DND-41 (cell line): ENCODE results near the gene CIROP.

Experiments
- ATAC-seq: fragments of 200-7000 bp; cut with Tn5 transposase; 3 replicates; pipeline ENCODE4 v1.9.1; 2021; ENCODE audit warnings: low read depth; ENCODE audit not compliant: insufficient read depth
- DNase-seq: peaks from one replicate; pipeline ENCODE4 v3.0.0-alpha.2; 2020
- H2AFZ ChIP-seq: 2 replicates; pipeline ENCODE4 v1.6.0; 2012; ENCODE audit warnings: low read depth, low read length
- H3K27ac ChIP-seq: 2 replicates; pipeline ENCODE4 v1.5.1; 2012; ENCODE audit warnings: low read length, inconsistent platforms
- H3K27me3 ChIP-seq: fragments of 200-600 bp; sonication (generic); 2 replicates; pipeline ENCODE4 v1.6.0; 2012; ENCODE audit warnings: low read length, mild to moderate bottlenecking, inconsistent platforms; ENCODE audit not compliant: insufficient read depth, poor library complexity
- H3K36me3 ChIP-seq: 2 replicates; pipeline ENCODE4 v1.5.1; 2012; ENCODE audit warnings: low read length, inconsistent platforms; ENCODE audit not compliant: insufficient read depth
- H3K4me1 ChIP-seq: 2 replicates; pipeline ENCODE4 v1.5.1; 2012; ENCODE audit warnings: mild to moderate bottlenecking, low read length; ENCODE audit not compliant: insufficient read depth
- H3K4me2 ChIP-seq: 2 replicates; pipeline ENCODE4 v1.6.0; 2012; ENCODE audit warnings: mild to moderate bottlenecking, moderate library complexity, low read length, inconsistent platforms; ENCODE audit not compliant: insufficient read depth
- H3K4me3 ChIP-seq, 2 experiments: fragments of 200-600 bp in 1 of 2; shearing (Covaris generic) in 1 of 2; 2 replicates each; pipeline ENCODE4 v1.5.1; 2012 to 2016; ENCODE audit warnings: inconsistent platforms in 2 of 2, low read length in 2 of 2, mild to moderate bottlenecking in 2 of 2, low read depth in 1 of 2, moderate library complexity in 1 of 2
- H3K79me2 ChIP-seq: 2 replicates; pipeline ENCODE4 v1.6.0; 2012; ENCODE audit warnings: low read length, inconsistent platforms; ENCODE audit not compliant: insufficient read depth
- H3K9ac ChIP-seq: 2 replicates; pipeline ENCODE4 v1.6.0; 2012; ENCODE audit warnings: low read depth, mild to moderate bottlenecking, inconsistent platforms, low read length, moderate library complexity
- H3K9me3 ChIP-seq: 2 replicates; pipeline ENCODE4 v1.5.1; 2012; ENCODE audit warnings: low read length, moderate library complexity, mild to moderate bottlenecking, inconsistent platforms; ENCODE audit not compliant: insufficient read depth, severe bottlenecking
- H4K20me1 ChIP-seq: 2 replicates; pipeline ENCODE4 v1.6.0; 2012; ENCODE audit warnings: low read length; ENCODE audit not compliant: insufficient read depth
- EZH2 ChIP-seq: IDR thresholded peaks from 3 replicates; pipeline ENCODE4 v1.6.1; 2012; ENCODE audit warnings: borderline replicate concordance, low read depth, mild to moderate bottlenecking, moderate library complexity, low read length, inconsistent platforms; ENCODE audit not compliant: severe bottlenecking
- TF ChIP-seq, protein P1 (sequence below): IDR thresholded peaks from 2 replicates; pipeline ENCODE4 v1.5.1; 2012; ENCODE audit warnings: borderline replicate concordance, low read length, moderate library complexity, mild to moderate bottlenecking; ENCODE audit not compliant: poor library complexity, severe bottlenecking; ENCODE audit errors: extremely low read depth

The CIROP gene

DNA sequence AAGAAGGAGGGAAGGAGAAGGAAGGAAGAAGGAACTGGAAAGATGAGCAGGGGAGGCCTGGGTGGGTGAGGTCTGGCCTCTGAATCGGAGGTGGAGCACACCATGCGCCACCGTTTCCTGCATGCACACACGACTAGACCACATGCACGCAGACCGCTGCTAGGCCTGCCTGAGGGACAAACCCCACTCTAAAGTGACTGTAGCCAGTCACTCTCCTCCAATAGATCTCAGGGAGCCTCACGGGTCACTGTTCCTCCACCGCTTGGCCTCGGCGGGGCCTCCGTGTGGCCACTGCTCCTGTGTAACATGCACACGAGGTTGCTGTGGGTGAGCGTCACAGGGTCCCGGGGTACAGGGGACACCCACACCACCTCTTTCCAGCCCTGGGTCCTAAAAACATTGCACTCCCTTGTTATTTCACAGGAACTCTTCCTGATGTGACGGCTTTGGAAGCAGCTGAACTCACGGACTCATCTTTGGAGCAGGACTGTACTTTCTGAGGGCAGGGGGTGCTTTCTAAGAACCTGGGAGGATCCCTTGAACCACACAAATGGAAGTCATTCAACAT lies 31.9 kb upstream of the CIROP start:
- no peak for TF ChIP-seq EZH2
- TF ChIP-seq, protein P1, sequence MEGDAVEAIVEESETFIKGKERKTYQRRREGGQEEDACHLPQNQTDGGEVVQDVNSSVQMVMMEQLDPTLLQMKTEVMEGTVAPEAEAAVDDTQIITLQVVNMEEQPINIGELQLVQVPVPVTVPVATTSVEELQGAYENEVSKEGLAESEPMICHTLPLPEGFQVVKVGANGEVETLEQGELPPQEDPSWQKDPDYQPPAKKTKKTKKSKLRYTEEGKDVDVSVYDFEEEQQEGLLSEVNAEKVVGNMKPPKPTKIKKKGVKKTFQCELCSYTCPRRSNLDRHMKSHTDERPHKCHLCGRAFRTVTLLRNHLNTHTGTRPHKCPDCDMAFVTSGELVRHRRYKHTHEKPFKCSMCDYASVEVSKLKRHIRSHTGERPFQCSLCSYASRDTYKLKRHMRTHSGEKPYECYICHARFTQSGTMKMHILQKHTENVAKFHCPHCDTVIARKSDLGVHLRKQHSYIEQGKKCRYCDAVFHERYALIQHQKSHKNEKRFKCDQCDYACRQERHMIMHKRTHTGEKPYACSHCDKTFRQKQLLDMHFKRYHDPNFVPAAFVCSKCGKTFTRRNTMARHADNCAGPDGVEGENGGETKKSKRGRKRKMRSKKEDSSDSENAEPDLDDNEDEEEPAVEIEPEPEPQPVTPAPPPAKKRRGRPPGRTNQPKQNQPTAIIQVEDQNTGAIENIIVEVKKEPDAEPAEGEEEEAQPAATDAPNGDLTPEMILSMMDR, result no peak
- DNase-seq (no peak), ATAC-seq (no peak)
- no peaks in the 10 kb centered on the region for H3K4me1 ChIP-seq
- no peak overlapping the region for H2AFZ ChIP-seq
- H3K4me3 ChIP-seq, result no peak overlapping the region
- peaks cover 2% of the 10 kb centered on the region; the same call in 1 of the 2 replicates for H4K20me1 ChIP-seq
- no peak overlapping the region for H3K4me2 ChIP-seq
- no peaks in the 10 kb centered on the region for H3K9me3 ChIP-seq
- H3K36me3 ChIP-seq, result no peaks in the 10 kb centered on the region
- H3K9ac ChIP-seq, result no peak overlapping the region
- H3K27ac ChIP-seq, result no peak overlapping the region
- H3K27me3 ChIP-seq, result peaks cover 37% of the 10 kb centered on the region
- H3K79me2 ChIP-seq, result no peaks in the 10 kb centered on the region

DNA sequence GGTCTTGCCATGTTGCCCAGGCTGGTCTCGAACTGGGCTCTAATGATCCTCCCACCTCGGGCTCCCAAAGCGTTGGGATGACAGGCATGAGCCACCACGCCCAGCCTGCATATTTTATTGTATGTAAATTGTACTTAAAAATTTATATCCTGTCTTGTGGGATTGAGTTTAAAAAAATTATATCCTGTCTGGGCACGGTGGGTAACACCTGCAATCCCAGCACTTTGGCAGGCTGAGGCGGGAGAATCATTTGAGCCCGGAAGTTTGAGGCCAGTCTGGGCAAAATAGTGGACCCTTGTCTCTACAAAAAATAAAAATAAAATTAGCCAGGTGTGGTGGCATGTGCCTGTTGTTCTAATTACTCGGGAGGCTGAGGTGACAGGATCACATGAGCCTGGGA lies 28.2 kb upstream of the CIROP start:
- Histone ChIP-seq H3K9ac (no peak overlapping the region), H3K4me3 (no peak overlapping the region), H3K27ac (no peak overlapping the region), H3K79me2 (no peaks in the 10 kb centered on the region), H4K20me1 (no peaks in the 10 kb centered on the region), H3K27me3 (peaks cover 32% of the 10 kb centered on the region), H2AFZ (no peak overlapping the region), H3K36me3 (no peaks in the 10 kb centered on the region), H3K4me2 (no peak overlapping the region), H3K9me3 (no peaks in the 10 kb centered on the region), H3K4me1 (no peaks in the 10 kb centered on the region)
- ATAC-seq, result peak; percentile 31; the same call in 1 of the 3 replicates
- TF ChIP-seq, protein P1, result no peak
- TF ChIP-seq EZH2, result no peak
- peak; percentile 10 for DNase-seq

DNA sequence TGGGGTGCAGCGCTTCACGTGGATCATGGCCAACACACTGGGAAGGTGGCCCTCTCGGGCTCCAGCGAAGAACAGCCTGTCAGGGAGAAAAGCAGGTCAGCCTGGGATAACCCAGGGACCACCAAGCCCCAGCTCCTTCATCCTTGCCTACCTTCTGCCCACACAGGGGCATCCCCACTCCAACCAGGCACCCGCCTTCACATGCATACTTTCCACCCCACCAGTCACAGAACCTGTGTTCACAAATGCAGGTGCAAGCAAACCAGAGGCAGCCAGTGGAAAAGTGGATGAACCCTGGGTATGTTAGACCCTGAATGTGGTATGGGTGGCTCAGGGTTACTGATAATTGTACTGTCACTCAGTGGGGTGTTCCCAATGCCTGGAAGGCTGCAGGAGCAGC lies 26.7 kb upstream of the CIROP start:
- Histone ChIP-seq H3K9ac (no peak overlapping the region), H3K36me3 (no peaks in the 10 kb centered on the region), H3K4me2 (no peak overlapping the region), H3K79me2 (no peaks in the 10 kb centered on the region), H3K9me3 (no peaks in the 10 kb centered on the region), H3K4me1 (no peaks in the 10 kb centered on the region), H3K4me3 (no peak overlapping the region), H2AFZ (no peak overlapping the region), H3K27me3 (peaks cover 25% of the 10 kb centered on the region), H4K20me1 (no peaks in the 10 kb centered on the region), H3K27ac (no peak overlapping the region)
- DNase-seq (no peak), ATAC-seq (no peak)
- TF ChIP-seq, protein P1, result no peak
- TF ChIP-seq EZH2, result no peak

DNA sequence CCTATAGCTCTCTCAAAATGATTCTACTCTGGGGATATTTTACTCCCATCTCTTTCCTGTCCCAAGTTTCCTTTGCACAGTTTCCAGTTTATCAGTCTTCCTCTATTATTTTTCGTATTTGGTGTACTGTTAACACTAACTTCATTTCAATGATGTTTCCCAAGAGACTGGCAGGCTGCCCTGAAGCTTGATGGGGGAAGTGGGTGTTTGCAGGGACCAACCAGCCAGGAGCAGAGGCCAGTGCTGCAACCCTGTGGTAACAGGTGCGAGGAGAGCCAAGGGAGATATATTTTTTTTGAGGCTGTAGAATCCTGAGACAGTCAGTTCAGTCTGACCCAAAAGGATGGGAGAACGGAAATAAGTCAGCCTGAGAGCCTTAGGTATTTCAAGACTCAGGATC lies 26.1 kb upstream of the CIROP start:
- no peaks in the 10 kb centered on the region for H3K4me1 ChIP-seq
- H3K27ac ChIP-seq, result no peak overlapping the region
- no peak overlapping the region for H3K4me3 ChIP-seq
- no peaks in the 10 kb centered on the region for H3K36me3 ChIP-seq
- DNase-seq (no peak), ATAC-seq (0 out of 3 replicates have a peak, but pooled peaks have one; percentile 27)
- no peak overlapping the region for H2AFZ ChIP-seq
- H3K79me2 ChIP-seq, result no peaks in the 10 kb centered on the region
- no peak overlapping the region for H3K9ac ChIP-seq
- H3K9me3 ChIP-seq, result no peaks in the 10 kb centered on the region
- no peaks in the 10 kb centered on the region for H4K20me1 ChIP-seq
- H3K4me2 ChIP-seq, result no peak overlapping the region
- TF ChIP-seq EZH2, result no peak
- TF ChIP-seq, protein P1, result no peak
- peaks cover 28% of the 10 kb centered on the region for H3K27me3 ChIP-seq
